ENCODE measurements around the gene DEAF1. TPM values are rescaled to one million over a fixed set of nuclear protein-coding genes. Genes with fewer than 3 reads are reported as not detected.
A peak's percentile ranks its signal among the peaks of the same experiment; 100 is the strongest.

Gene DEAF1
- total and polyA plus RNA-seq, 9 of the 15 experiments (the other 6 are each of a cell fraction or from before 2014, with no cell fraction given), result 2.0 to 69.1 (median 26.8) TPM

GRCh38 chr11:695538-696248 lies 671 bp upstream of the DEAF1 start, which contains the start of gene TMEM80 (continued):
- TF ChIP-seq ZNF449 (CRISPR knock-in tag; IDR thresholded peaks at IDR 0.05) (no peak), NRF1 (conservative IDR thresholded peaks at IDR 0.05 in 1 of 2, IDR thresholded peaks at IDR 0.05 in 1 of 2) (peak; percentile 69 to 76), FOXP1 (CRISPR knock-in tag; IDR thresholded peaks at IDR 0.05) (0 out of 2 replicates have a peak, but pooled peaks have one; percentile 9), KDM5B (IDR thresholded peaks at IDR 0.05; ENCODE audit: insufficient replicate concordance, low read depth, low read length) (peak; percentile 59), TSHZ1 (CRISPR knock-in tag; IDR thresholded peaks at IDR 0.05) (no peak), TARDBP (IDR thresholded peaks at IDR 0.05) (0 out of 2 replicates have a peak, but pooled peaks have one; percentile 23), MXD1 (CRISPR knock-in tag; IDR thresholded peaks at IDR 0.05; ENCODE audit: borderline replicate concordance, poor library complexity, severe bottlenecking) (peak; percentile 32), HCFC1 (IDR thresholded peaks at IDR 0.05; ENCODE audit: low read depth, low read length) (peak; percentile 56), ZFPM2 (CRISPR knock-in tag; IDR thresholded peaks at IDR 0.05) (0 out of 2 replicates have a peak, but pooled peaks have one; percentile 59), DEAF1 (CRISPR knock-in tag; IDR thresholded peaks at IDR 0.05) (peak; percentile 98), NONO (IDR thresholded peaks at IDR 0.05; ENCODE audit: low read depth in 2 of 2, low read length in 1 of 2) (peak; percentile 64 to 67; a peak in 2 of 4 replicates)
- TF ChIP-seq, protein P1, sequence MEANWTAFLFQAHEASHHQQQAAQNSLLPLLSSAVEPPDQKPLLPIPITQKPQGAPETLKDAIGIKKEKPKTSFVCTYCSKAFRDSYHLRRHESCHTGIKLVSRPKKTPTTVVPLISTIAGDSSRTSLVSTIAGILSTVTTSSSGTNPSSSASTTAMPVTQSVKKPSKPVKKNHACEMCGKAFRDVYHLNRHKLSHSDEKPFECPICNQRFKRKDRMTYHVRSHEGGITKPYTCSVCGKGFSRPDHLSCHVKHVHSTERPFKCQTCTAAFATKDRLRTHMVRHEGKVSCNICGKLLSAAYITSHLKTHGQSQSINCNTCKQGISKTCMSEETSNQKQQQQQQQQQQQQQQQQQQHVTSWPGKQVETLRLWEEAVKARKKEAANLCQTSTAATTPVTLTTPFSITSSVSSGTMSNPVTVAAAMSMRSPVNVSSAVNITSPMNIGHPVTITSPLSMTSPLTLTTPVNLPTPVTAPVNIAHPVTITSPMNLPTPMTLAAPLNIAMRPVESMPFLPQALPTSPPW (CRISPR knock-in tag; IDR thresholded peaks at IDR 0.05), result peak; percentile 94
- TF ChIP-seq, protein P2, sequence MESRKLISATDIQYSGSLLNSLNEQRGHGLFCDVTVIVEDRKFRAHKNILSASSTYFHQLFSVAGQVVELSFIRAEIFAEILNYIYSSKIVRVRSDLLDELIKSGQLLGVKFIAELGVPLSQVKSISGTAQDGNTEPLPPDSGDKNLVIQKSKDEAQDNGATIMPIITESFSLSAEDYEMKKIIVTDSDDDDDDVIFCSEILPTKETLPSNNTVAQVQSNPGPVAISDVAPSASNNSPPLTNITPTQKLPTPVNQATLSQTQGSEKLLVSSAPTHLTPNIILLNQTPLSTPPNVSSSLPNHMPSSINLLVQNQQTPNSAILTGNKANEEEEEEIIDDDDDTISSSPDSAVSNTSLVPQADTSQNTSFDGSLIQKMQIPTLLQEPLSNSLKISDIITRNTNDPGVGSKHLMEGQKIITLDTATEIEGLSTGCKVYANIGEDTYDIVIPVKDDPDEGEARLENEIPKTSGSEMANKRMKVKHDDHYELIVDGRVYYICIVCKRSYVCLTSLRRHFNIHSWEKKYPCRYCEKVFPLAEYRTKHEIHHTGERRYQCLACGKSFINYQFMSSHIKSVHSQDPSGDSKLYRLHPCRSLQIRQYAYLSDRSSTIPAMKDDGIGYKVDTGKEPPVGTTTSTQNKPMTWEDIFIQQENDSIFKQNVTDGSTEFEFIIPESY (CRISPR knock-in tag; IDR thresholded peaks at IDR 0.05), result no peak; the same call in 1 of the 2 replicates
